ENCODE data around the gene RREB1.
A peak's percentile ranks its signal among the peaks of the same experiment; 100 is the strongest.
"Not testable (repeated sequence)": the region's sequence is repeated elsewhere in the genome, so short reads cannot be mapped to it uniquely, and the experiment has no call there.

The RREB1 gene

DNA sequence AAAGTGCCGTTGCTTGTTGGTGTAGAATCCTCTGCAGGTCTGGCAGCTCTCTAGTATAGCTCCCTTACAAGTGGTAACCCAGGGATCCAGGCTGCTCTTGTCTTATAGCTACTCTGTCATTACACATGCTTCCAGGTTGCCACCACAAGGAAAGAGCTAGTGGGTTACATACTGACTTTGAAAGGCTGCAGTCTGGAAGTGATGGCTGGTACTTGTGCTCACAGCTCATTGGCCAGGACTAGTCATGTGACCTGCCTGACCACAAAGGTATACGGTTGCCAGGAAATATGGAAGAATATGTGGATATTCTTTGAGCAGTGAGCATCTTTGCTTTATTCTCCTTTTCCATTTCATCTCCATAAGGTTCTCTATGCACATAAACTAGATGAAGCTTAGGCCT lies 46.0 kb downstream of the RREB1 start:
- no peak for TF ChIP-seq CTCF (IDR thresholded peaks at IDR 0.05; ENCODE audit: low read depth, low read length)
- no peak for DNase-seq (ENCODE audit: extremely low read depth, low read depth)

- no peak for DNase-seq (ENCODE audit: extremely low read depth, low read depth)
- TF ChIP-seq CTCF (IDR thresholded peaks at IDR 0.05; ENCODE audit: low read depth, low read length) = no peak
These were observed 46.8 kb downstream of the RREB1 start for GRCh38 chr6:7154341-7155139.

GRCh38 chr6:7155871-7156579 lies 48.3 kb downstream of the RREB1 start:
- DNase-seq (ENCODE audit: extremely low read depth, low read depth) = no peak
- TF ChIP-seq CTCF (IDR thresholded peaks at IDR 0.05; ENCODE audit: low read depth, low read length) = no peak

GRCh38 chr6:7156643-7157278 lies 49.0 kb downstream of the RREB1 start:
- DNase-seq (ENCODE audit: extremely low read depth, low read depth) = peak; percentile 48
- TF ChIP-seq CTCF (IDR thresholded peaks at IDR 0.05; ENCODE audit: low read depth, low read length) = no peak

- not testable (repeated sequence) for DNase-seq (ENCODE audit: extremely low read depth, low read depth)
These were observed 49.5 kb downstream of the RREB1 start for GRCh38 chr6:7157307-7157706.

DNA sequence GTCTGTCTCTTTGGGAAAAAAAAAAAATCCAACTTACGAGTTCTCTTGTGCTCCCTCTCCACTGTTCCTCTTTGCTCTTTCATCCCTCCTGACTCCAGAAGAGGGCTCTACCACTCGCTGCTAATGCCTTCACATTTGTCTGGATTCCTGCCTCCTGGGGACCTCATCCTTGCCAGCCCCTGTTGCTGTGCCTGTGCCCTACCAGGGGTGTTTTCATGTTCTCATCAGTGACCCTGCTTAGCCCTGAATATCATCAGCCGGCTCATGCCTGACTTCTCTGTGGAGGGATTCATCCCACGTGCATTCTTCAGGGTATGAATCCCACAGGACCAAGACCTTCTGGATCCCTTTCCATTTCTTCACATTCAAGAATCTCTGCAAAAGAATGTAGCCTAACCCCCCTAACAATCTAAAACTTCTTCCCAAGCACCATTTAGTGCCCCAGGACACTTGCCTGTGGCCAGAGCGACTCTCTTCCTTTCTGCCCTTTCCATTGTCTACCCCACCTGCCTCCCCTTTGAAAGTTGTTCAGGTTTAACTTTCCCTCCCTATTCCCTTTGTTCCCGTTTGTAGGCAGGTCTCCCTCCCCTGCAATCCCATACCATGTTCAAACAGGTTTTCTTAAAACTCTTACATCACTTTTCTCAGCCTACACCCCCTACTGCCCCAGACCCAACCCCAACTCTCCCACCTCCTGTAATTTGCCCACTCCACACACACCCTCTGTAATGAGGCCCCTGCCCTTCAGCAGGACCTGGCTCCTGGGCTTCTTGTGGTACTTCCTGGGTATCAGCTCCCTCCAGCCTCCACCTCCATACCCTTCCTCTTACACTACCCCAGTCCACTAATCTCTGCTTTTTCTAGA lies 50.2 kb downstream of the RREB1 start:
- no peak; the same call in 1 of the 2 replicates for TF ChIP-seq CTCF (IDR thresholded peaks at IDR 0.05; ENCODE audit: low read depth, low read length)
- no peak for DNase-seq (ENCODE audit: extremely low read depth, low read depth)

DNA sequence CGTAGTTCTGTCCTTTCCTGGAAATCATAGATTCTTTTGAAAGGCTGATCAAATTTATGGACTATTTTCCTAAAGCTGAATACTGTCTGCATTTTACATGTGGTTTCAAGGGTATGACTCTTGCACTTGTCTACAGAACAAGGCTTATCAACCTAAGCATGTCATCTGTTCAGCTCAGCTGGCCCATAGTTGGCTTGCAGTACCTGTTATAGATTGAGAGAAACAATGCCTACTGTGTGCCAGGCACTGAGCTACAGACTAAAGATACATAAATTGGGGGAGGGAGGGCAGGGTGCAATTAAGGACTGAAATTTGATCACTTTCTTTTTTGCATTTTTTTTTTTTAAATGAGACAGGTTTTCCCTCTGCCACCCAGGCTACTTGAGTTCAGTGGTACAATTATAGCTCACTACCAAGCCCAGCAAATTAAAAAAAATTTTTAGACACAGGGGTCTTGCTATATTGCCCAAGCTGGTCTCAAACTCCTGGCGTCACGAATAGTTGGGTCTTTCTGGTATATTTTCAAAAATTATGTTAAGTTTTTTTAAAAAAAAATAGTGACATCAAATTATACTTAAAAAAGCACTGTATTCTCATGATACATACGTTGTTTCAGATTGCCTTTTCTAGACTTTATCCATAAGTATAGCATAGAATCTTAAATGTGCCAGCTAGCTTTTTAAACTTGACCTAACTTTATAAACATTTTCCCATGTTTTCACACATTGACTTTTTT lies 52.2 kb downstream of the RREB1 start:
- DNase-seq (ENCODE audit: extremely low read depth, low read depth) = no peak
- no peak for TF ChIP-seq CTCF (IDR thresholded peaks at IDR 0.05; ENCODE audit: low read depth, low read length)
